Fibroblast of skin of right quadriceps (primary cell): ENCODE measurements around the gene VENTX.

Experiments
- DNase-seq: peaks from one replicate; pipeline ENCODE4 v3.0.0-alpha.2; 2013

Gene VENTX

DNA sequence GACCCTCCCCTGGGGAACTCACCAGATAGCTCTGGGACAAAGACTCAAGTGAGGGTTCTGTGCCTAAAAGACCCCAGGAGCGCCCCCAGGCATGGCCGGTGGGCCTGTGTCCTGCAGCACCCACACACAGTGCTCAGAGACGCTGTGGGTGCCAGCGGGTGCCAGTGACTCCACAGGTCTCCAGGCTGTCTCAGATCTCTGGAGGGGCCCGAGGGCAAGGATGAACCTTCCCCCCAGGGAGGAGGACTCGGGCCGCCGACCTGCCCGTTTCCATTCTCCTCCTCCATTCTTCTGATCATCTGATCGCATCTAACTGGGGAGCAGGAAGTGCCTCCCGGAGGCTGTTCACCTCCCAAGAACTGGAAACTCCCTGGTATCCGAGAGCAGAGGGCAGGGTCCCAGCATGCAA lies 38.0 kb downstream of the VENTX start:
- DNase-seq: no peak

DNA sequence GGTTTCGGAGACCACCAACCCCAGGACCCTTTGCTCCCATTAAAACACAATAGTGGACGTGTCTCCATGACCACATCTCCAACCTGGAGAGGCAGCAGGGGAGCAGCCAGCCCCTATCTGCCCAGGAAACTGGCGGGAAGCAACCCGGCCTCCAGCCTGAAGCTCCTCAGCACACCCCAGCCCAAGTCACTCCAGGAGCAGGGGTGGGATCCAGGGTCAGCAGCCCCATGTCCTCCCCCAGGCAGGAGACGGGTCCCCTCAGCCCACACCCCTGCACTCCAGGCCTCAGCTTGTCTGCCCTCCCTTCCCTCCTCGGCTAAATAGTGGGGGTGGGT lies 38.4 kb downstream of the VENTX start:
- DNase-seq: no peak

GRCh38 chr10:133276435-133277201 lies 39.0 kb downstream of the VENTX start, which contains the start of gene ADAM8:
Gene ADAM8 (minus strand): TSS chr10:133276868. CDS start chr10:133276817, 51 bp downstream.
- no peak for DNase-seq

GRCh38 chr10:133277277-133277992 lies 39.8 kb downstream of the VENTX start:
- DNase-seq: no peak

GRCh38 chr10:133277993-133278576 lies 40.4 kb downstream of the VENTX start:
- DNase-seq: no peak

DNA sequence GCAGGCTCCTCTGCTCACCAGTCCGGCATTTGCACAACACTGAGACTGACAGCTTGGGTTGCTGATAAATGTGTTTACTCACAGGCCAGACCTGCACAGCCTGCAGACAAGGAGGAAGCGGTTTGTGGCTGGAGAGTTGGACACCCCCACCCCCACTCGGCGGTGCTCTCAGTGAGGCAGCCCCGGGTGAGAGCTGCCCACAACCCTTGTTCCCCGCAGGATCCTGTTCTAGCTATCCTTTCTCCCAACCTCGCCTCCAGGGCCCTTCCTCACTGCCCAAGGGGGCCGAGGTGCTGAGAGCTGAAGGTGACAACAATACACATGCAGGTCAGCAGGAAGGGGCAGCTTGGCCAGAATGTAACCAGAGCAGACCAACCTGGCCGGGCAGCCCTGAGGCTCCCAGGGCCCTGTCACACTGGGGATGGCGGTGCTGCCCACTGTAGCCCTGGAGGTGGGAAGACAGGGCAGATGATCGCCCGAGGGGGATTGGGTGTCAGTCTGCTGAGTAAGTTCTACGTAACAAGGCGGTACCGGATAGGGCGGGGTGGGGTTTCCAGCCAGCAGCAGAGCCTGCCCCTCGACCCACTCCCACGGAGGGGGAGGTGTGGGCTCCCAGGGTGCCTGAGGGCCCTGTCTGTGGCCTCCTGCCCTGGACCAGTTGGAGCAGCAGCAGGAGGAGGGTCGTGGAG lies 41.1 kb downstream of the VENTX start:
- peak; percentile 19 for DNase-seq

- no peak for DNase-seq
Measured at GRCh38 chr10:133279326-133280226, 41.9 kb downstream of the VENTX start.

- DNase-seq: no peak
Measured at GRCh38 chr10:133280391-133281059, 42.9 kb downstream of the VENTX start.

DNA sequence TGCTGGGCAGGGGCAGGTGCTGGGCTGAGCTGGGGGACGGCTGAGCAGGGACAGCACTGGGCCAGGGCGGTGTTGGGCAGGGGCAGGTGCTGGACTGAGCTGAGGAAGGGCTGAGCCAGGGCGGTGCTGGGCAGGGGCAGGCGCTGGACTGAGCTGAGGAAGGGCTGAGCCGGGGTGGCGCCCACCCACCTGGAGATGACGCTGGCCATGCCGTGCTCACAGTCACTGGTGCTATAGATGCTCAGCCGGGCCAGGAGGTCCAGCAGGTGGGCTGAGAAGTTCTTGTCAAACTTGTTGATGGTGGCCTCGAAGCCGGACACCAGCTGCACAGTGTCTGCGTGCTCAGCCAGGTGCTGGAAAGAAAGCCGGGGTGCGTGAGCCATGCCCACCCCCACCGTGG lies 43.4 kb downstream of the VENTX start:
- no peak for DNase-seq

- no peak for DNase-seq
Measured at GRCh38 chr10:133281628-133282372, 44.1 kb downstream of the VENTX start.

- DNase-seq: no peak
Measured at GRCh38 chr10:133282846-133283390, 45.3 kb downstream of the VENTX start.

DNA sequence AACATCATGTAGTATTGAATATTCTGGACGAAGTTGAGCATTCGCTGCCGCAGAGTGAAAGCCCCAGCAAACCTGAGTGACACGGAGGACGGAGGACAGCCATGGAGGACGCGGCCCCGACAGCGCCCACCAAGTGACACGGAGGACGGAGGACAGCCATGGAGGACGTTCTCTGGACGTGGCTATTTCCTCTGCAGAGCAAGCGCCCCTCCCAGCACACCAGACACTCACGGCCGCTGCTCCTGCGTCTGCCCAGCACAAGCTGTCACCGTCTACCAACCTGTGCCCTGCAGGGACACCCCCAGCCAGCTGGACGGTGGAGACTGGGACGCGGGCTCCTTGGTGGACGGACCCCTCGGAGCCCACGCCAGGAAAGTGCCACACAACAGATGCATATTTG lies 46.3 kb downstream of the VENTX start:
- DNase-seq: no peak

DNA sequence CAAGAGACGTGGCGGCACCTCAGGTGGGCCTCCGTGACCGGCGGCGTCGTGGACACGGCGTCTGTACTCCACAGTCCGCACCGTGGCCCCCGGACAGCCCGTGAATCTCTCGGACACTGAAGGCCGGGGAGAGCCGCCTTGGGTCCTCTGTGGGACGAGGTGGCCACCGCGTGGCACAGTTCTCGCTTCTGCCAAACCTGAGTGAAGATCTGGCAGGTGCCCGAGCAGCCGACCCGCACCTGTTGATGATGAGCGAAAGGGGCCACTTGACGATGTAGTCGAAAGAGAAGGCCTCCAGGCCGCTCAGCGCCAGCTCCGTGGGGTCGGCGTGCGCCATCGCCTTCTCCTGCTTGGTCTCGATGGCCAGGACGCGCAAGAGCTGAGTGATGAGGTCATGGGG lies 47.6 kb downstream of the VENTX start:
- no peak for DNase-seq

- DNase-seq: no peak
Measured at GRCh38 chr10:133286366-133286765, 48.7 kb downstream of the VENTX start.

DNA sequence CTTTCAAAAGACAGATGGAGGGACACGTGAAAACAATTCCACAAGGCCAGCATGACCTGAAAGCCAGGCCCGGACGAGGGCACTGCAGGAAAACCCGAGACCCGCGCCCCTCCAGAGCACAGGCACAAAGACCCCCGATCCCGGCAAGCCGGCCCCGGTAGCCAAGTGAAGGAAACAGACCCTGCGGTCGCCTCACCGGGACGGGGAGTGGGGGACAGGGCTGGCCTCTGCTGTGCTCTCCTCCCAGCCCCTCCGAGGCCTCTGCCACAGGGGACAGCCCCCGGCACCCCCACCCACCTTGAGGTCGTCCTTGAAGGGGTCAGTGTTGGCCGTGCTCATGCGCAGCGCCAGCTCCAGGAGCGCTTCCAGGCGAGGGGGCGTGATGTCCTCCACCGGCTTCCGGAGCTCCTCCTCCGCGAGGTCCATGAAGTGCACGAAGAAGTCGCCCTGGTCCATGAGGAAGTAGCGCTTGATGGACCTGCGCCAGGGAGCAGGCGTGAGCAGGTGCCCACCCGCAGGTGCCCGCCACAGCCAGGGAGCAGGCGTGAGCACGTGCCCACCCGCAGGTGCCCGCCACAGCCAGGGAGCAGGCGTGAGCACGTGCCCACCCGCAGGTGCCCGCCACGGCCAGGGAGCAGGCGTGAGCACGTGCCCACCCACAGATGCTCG lies 50.3 kb downstream of the VENTX start:
- DNase-seq: no peak

- DNase-seq: no peak
Measured at GRCh38 chr10:133289761-133290160, 52.1 kb downstream of the VENTX start.
